Sigmoid colon (tissue), 7 donors: ENCODE measurements around the gene TENT5C. TPM values are rescaled to one million over a fixed set of nuclear protein-coding genes. Genes with fewer than 3 reads are reported as not detected.

Experiments
- DNase-seq: peaks from one replicate; pipeline ENCODE4 v3.0.0-alpha.2; 2019
- H3K27ac ChIP-seq, 4 donors: fragments of 200-600 bp; sonication (generic); one replicate each; pipeline ENCODE4 v1.5.1; 2016 to 2019; ENCODE audit warnings: mild to moderate bottlenecking in 1 of 4
- H3K27me3 ChIP-seq, 3 donors: fragments of 200-600 bp; sonication (generic); one replicate each; pipeline ENCODE4 v1.5.1; 2019; ENCODE audit warnings: mild to moderate bottlenecking in 1 of 3
- H3K36me3 ChIP-seq, 4 donors: fragments of 200-600 bp; sonication (generic); one replicate each; pipeline ENCODE4 v1.5.1; 2016 to 2019
- H3K4me1 ChIP-seq, 4 donors: fragments of 200-600 bp; sonication (generic); one replicate each; pipeline ENCODE4 v1.5.1; 2017 to 2019
- H3K4me3 ChIP-seq, 4 donors: fragments of 200-600 bp; sonication (generic); one replicate each; pipeline ENCODE4 v1.5.1; 2017 to 2019; ENCODE audit warnings: mild to moderate bottlenecking in 2 of 4, moderate library complexity in 1 of 4
- H3K9me3 ChIP-seq, 4 donors: fragments of 200-600 bp in 3 of 4; sonication (generic) in 3 of 4; one replicate each; pipeline versions ENCODE4 v1.5.1 to v1.6.1; 2013 to 2019
- CTCF ChIP-seq, 4 experiments: fragments of 450-650 bp in 3 of 4; fragments of 200-600 bp in 1 of 4; IDR thresholded peaks; one replicate each; pipeline ENCODE4 v1.5.1; 2016 to 2019; ENCODE audit warnings: antibody characterized with exemption in 4 of 4, mild to moderate bottlenecking in 3 of 4, moderate library complexity in 2 of 4
- EP300 ChIP-seq, 4 donors: sonication (generic); formaldehyde crosslinking; IDR thresholded peaks; one replicate each; pipeline ENCODE4 v1.6.1; 2017; ENCODE audit warnings: antibody characterized with exemption in 4 of 4
- POLR2A ChIP-seq, 2 donors: fragments of 450-650 bp; IDR thresholded peaks; one replicate each; pipeline ENCODE4 v1.6.1; 2016; ENCODE audit warnings: antibody characterized with exemption in 2 of 2, mild to moderate bottlenecking in 2 of 2, moderate library complexity in 2 of 2
- POLR2AphosphoS5 ChIP-seq, 4 donors: sonication (generic); formaldehyde crosslinking; IDR thresholded peaks; one replicate each; pipeline ENCODE4 v1.6.1; 2017; ENCODE audit warnings: antibody characterized with exemption in 4 of 4
- WGBS, 2 donors: extraction: QIAGEN DNeasy Blood & Tissue Kit; methylation state at CpG; one replicate each; pipeline ENCODE4 v1.1.7; 2013; 5-methylcytosine and 5-hydroxymethylcytosine counted together
- intact Hi-C: fragments of 100-400 bp; cut with DNase I; formaldehyde crosslinking; loops from one replicate; pipeline ENCODE4 v1.15.1; 2023
- polyA plus RNA-seq, 3 donors: library from polyadenylated mRNA; stranded (reverse); fragments of 200-250 nt; gene quantifications; one replicate each; pipeline ENCODE4 v1.2.3, GENCODE V29; 2013
- total RNA-seq, 4 donors: library from RNA; depleted of rRNA; stranded (reverse); fragments of >200 nt; gene quantifications; one replicate each; pipeline ENCODE4 v1.1.0, GENCODE V29; 2016
- donor health status: healthy with polysubstance abuse.
- donor health status: Bipolar disorder and iron deficiency.
- donor health status: healthy.

The TENT5C gene
- total and polyA plus RNA-seq, 7 donors, result 2.8 to 10.3 (median 5.6) TPM

GRCh38 chr1:117653195-117653594, 47.3 kb downstream of the TENT5C start:
- intact Hi-C loops, result no loop called here
- Histone ChIP-seq H3K36me3 (no peaks in the 10 kb centered on the region), H3K4me1 (peaks cover 0 to 10% (median 0%) of the 10 kb centered on the region in 4 donors), H3K27me3 (no peaks in the 10 kb centered on the region), H3K9me3 (no peaks in the 10 kb centered on the region), H3K27ac (no peak overlapping the region), H3K4me3 (no peak overlapping the region)
- TF ChIP-seq POLR2AphosphoS5 (IDR thresholded peaks at IDR 0.05) (no peak), CTCF (IDR thresholded peaks at IDR 0.05) (no peak), EP300 (IDR thresholded peaks at IDR 0.05) (no peak), POLR2A (IDR thresholded peaks at IDR 0.05) (no peak)
- 95 to 99% methylated on average over 4 of the region's 4 CpGs for WGBS, 2 donors
- DNase-seq, result no peak

- no peak overlapping the region for H3K4me3 ChIP-seq
- intact Hi-C loops, result no loop called here
- DNase-seq, result no peak
- H3K27ac ChIP-seq, result no peak overlapping the region
- no peaks in the 10 kb centered on the region for H3K27me3 ChIP-seq
- TF ChIP-seq CTCF (IDR thresholded peaks at IDR 0.05) (no peak), POLR2A (IDR thresholded peaks at IDR 0.05) (no peak), POLR2AphosphoS5 (IDR thresholded peaks at IDR 0.05) (no peak), EP300 (IDR thresholded peaks at IDR 0.05) (no peak)
- no peaks in the 10 kb centered on the region for H3K9me3 ChIP-seq
- no peaks in the 10 kb centered on the region for H3K36me3 ChIP-seq
- 49 to 53% methylated on average over 11 of the region's 11 CpGs for WGBS, 2 donors
- peaks cover 0 to 10% (median 0%) of the 10 kb centered on the region in 4 donors for H3K4me1 ChIP-seq
Observed at GRCh38 chr1:117653732-117654492, 48.1 kb downstream of the TENT5C start.

DNA sequence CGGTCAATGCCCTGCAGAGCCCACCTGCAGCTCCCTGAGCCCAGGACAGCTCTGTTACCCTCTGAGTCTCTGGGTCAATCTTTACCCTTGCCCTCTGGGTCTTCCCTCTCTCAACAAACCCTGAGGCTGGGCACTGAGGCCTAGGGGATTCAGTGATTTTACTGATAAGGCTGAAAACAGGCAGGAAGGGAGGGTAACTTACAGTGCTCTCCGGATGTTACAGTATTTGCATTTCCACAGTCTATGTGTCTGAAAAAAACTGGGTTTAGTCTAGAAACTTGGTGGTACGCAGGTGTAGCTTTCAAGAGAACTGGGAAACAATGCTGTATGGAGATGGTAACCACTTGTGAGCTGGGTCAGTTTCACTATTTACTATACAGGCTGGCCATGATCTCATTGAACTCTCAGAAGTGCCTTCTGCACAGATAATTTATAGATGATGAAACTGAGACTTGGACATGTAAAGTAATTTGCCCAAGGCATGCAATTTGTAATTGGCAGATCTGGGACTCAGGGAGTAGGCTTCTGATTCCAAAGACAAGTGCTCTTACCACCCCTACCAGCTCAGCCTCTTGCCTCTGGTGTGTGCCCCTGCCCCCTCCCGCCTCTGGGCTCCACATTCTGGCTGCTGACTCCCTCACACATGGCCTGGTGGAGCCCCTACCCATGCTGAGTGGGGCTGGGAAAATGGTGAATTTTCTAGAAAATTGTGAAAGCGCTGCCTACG, 48.8 kb downstream of the TENT5C start:
- no peaks in the 10 kb centered on the region for H3K27me3 ChIP-seq
- no peak overlapping the region for H3K4me3 ChIP-seq
- H3K36me3 ChIP-seq, result no peaks in the 10 kb centered on the region
- no peak overlapping the region for H3K27ac ChIP-seq
- peaks cover 0 to 10% (median 0%) of the 10 kb centered on the region in 4 donors for H3K4me1 ChIP-seq
- 69% methylated on average over 6 of the region's 6 CpGs for WGBS, 2 donors
- intact Hi-C loops, result no loop called here
- TF ChIP-seq POLR2AphosphoS5 (IDR thresholded peaks at IDR 0.05), result no peak
- no peak for DNase-seq
- H3K9me3 ChIP-seq, result no peaks in the 10 kb centered on the region

GRCh38 chr1:117655220-117655577, 49.4 kb downstream of the TENT5C start:
- TF ChIP-seq EP300 (IDR thresholded peaks at IDR 0.05), result no peak
- TF ChIP-seq POLR2AphosphoS5 (IDR thresholded peaks at IDR 0.05), result no peak
- no peak for TF ChIP-seq POLR2A (IDR thresholded peaks at IDR 0.05)
- no peak for TF ChIP-seq CTCF (IDR thresholded peaks at IDR 0.05)
- H3K27me3 ChIP-seq, result no peaks in the 10 kb centered on the region
- H3K27ac ChIP-seq, result no peak overlapping the region
- no peak overlapping the region for H3K4me3 ChIP-seq
- peaks cover 0 to 10% (median 0%) of the 10 kb centered on the region in 4 donors for H3K4me1 ChIP-seq
- intact Hi-C loops, result no loop called here
- H3K36me3 ChIP-seq, result no peaks in the 10 kb centered on the region
- 84 to 90% methylated on average over 12 of the region's 12 CpGs for WGBS, 2 donors
- no peaks in the 10 kb centered on the region for H3K9me3 ChIP-seq
- DNase-seq, result no peak

DNA sequence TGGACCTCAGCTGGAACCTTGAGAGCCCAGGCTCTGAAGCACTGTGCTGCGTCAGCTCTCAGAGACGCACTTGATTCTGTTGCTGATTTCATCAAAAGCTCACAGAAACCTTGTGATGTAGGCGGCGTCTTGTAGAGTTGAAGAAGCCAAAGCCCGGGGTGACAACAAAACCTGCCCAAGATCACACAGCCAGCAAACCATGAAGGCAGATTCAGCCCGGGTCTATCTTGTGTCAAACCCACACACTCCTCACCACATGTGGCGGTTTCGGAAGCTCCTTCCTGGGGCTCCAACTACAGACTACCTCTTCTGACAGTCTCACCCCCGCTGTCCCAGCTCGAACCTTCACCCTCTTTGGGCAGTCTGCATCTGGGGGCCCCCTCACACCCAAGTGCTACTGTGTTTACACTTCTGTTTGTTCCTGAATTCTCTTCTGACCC, 50.4 kb downstream of the TENT5C start:
- WGBS, 2 donors, result 61 to 86% methylated on average over 10 of the region's 10 CpGs
- Histone ChIP-seq H3K27ac (no peak overlapping the region), H3K9me3 (no peaks in the 10 kb centered on the region), H3K4me3 (no peak overlapping the region), H3K27me3 (no peaks in the 10 kb centered on the region), H3K4me1 (peaks cover 0 to 10% (median 0%) of the 10 kb centered on the region in 4 donors), H3K36me3 (no peaks in the 10 kb centered on the region)
- intact Hi-C loops, result no loop called here
- TF ChIP-seq EP300 (IDR thresholded peaks at IDR 0.05), result no peak
- no peak for TF ChIP-seq CTCF (IDR thresholded peaks at IDR 0.05)
- no peak for TF ChIP-seq POLR2AphosphoS5 (IDR thresholded peaks at IDR 0.05)
- TF ChIP-seq POLR2A (IDR thresholded peaks at IDR 0.05), result no peak
- DNase-seq, result no peak
